Right cardiac atrium (tissue), 5 donors: ENCODE results near the gene ATP6V0C. TPM values are rescaled to one million over a fixed set of nuclear protein-coding genes. Genes with fewer than 3 reads are reported as not detected.

Experiments used
- ATAC-seq, 2 donors: fragments of 200-7000 bp; cut with Tn5 transposase; one replicate each; pipeline versions ENCODE4 v1.8.0 to v1.9.1; 2020; ENCODE audit warnings: moderate library complexity in 2 of 2, mild to moderate bottlenecking in 1 of 2
- DNase-seq, 3 donors: peaks; one replicate each; pipeline ENCODE4 v3.0.0-alpha.2; 2020
- H3K27ac ChIP-seq: one replicate; pipeline ENCODE4 v1.5.1; 2013; ENCODE audit warnings: mild to moderate bottlenecking, low read length, control low read depth, moderate library complexity
- H3K27me3 ChIP-seq: one replicate; pipeline ENCODE4 v1.6.1; 2013; ENCODE audit not compliant: control insufficient read depth, insufficient read depth
- H3K4me1 ChIP-seq: one replicate; pipeline ENCODE4 v1.6.1; 2013; ENCODE audit warnings: low read length; ENCODE audit not compliant: control insufficient read depth, insufficient read depth
- H3K4me3 ChIP-seq: one replicate; pipeline ENCODE4 v1.5.1; 2013; ENCODE audit warnings: low read length, control low read depth
- H3K9me3 ChIP-seq: one replicate; pipeline ENCODE4 v1.6.1; 2013; ENCODE audit warnings: low read length; ENCODE audit not compliant: control insufficient read depth
- WGBS: extraction: QIAGEN DNeasy Blood & Tissue Kit; methylation state at CpG from one replicate; pipeline ENCODE4 v1.1.7; 2013; 5-methylcytosine and 5-hydroxymethylcytosine counted together
- intact Hi-C, 4 donors: fragments of 100-400 bp; cut with DNase I; formaldehyde crosslinking; loops; one replicate each; pipeline versions ENCODE4 v1.11.0 to v1.14.0; 2022 to 2023
- polyA plus RNA-seq: library from polyadenylated mRNA; stranded (reverse); fragments of 200-250 nt; gene quantifications from one replicate; pipeline ENCODE4 v1.2.3, GENCODE V29; 2013
- total RNA-seq, 4 donors: library from RNA; stranded (reverse); fragmentation: NEBNext Ultra II Directional; extraction: Animal tissue kit (Norgen Biotek cat#: 25700); gene quantifications; one replicate each; pipeline ENCODE4 v1.2.1, GENCODE V29; 2021
- donor health status: healthy with polysubstance abuse.
- donor health status: DM: no; HTN: yes; CAD: no.
- donor health status: DM: no; HTN: no; CAD: no.
- donor health status: DM: no; HTN: yes; CAD: no; lungs with severe emphysema.
- donor health status: DM: yes; HTN: yes; CAD: no.

ATP6V0C gene
- total and polyA plus RNA-seq, 5 donors = 153 to 206 (median 179) TPM

DNA sequence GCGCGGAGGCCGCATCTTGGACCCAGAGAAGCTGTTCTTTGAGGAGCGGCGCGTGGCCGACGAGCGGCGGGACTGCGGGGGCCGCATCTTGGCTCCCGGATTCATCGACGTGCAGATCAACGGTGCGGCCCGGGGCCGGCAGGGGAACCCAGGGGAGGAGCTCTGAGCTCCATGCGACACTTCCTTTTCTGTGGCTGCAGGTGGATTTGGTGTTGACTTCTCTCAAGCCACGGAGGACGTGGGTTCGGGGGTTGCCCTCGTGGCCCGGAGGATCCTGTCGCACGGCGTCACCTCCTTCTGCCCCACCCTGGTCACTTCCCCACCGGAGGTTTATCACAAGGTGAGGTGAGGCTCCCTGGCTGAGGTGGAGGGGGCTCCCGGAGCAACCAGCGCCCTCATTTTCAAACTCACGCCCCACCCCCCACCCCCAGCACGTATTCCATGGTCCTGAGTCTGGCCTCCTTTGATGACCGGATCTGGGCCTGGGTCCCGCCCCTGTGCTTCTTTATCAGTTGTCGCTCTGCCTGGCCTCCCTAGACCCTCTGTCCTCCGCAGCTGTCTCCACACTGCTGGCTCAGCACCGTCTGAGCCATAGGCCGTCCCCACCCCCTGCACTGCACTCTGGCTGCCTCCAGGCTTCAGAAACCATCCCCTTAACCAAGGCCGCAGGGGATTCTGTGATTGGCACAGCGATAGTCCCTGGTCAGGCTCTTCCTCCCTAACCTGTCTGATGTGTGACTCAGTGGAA, 7.2 kb downstream of the ATP6V0C start:
- ATAC-seq (no peak), DNase-seq (peak in 2 of 3 donors; percentile 75 to 76)
- intact Hi-C loops = no loop called here
- Histone ChIP-seq H3K27ac (peak overlapping the region; percentile 7), H3K4me1 (peaks cover 12% of the 10 kb centered on the region), H3K9me3 (no peaks in the 10 kb centered on the region), H3K4me3 (peak overlapping the region; percentile 73), H3K27me3 (no peaks in the 10 kb centered on the region)
- 18% methylated on average over 41 of the region's 41 CpGs for WGBS

DNA sequence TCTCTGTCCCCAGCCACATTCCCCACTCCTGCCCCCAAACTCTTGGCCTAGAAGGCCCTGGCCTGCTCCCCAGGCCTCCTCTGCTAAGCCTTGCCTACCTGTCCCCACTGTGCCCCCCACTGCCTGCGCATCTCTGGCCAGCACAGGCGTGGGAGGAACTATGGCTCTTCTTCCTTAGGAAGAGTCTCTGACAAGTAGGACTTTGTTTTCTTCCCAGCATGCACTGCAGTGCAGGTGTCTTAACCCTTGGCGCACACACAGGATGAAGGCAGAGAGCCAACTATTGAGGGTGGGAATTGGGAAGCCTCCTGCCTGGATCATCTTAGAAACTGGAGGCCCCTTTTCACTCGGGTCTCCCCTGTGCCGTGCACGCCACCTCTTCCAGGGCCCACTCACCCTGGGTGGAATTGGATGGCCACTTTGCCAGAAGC, 10.1 kb downstream of the ATP6V0C start:
- 87% methylated on average over 6 of the region's 6 CpGs for WGBS
- peaks cover 2% of the 10 kb centered on the region for H3K4me1 ChIP-seq
- ATAC-seq (no peak), DNase-seq (peak in 1 of 3 donors; percentile 31)
- no peak overlapping the region for H3K4me3 ChIP-seq
- no peaks in the 10 kb centered on the region for H3K9me3 ChIP-seq
- intact Hi-C loops = no loop called here
- no peaks in the 10 kb centered on the region for H3K27me3 ChIP-seq
- H3K27ac ChIP-seq = no peak overlapping the region

DNA sequence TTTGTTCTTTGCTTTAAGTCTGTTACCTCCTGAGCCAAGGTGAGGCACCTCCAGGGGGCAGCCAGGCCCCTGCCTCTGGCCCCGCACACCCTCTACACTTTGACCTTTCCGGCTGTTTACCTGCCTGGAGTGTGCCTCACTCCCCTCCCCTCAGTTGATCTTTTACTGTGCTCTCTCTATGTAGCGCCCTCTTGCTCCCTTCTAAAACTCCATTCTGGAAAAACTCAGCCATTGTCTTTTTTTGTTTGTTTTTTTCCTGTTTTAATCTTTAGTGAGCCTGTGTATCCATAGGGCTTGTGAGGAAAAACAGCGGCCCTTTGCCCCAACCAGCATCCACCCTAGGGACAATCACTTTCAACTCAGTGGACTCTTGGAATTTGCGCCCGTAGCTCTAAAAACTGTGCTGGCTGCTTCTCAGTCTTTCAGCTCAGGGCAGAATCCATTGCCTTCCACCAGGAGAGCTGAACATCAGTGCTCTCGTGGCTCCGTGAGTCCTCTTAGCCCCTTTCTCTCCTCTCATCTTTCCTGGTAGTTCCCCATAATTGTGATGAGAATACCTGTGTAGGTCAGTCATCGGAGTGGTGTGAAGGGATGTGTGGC, 10.7 kb downstream of the ATP6V0C start:
- H3K9me3 ChIP-seq = no peaks in the 10 kb centered on the region
- H3K27ac ChIP-seq = no peak overlapping the region
- no peak for ATAC-seq
- no peak overlapping the region for H3K4me3 ChIP-seq
- WGBS = 92% methylated on average over 9 of the region's 9 CpGs
- DNase-seq = peak in 1 of 3 donors; percentile 25
- no peaks in the 10 kb centered on the region for H3K27me3 ChIP-seq
- H3K4me1 ChIP-seq = no peaks in the 10 kb centered on the region
- intact Hi-C loops = no loop called here

DNA sequence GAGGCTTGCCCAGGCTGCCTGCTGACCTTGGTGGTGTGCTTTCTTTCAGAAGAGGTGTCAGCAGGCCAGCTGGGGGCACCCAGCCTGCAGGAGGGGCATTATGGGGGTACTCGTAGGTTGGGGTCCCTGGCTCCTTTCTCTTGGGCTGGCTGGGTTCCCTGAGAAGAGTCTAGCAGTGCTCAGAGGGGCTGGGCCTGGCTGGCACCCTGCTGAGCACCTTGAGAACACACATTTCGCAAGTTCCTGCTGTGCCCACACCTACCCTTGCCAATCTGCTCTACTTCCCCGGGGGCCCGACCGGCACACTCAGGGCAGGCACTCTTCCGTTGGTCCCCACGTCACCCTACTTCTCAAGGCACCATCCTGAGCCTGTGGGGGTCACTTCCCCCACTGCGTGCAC, 12.4 kb downstream of the ATP6V0C start:
- Histone ChIP-seq H3K27me3 (no peaks in the 10 kb centered on the region), H3K9me3 (no peaks in the 10 kb centered on the region), H3K4me1 (no peaks in the 10 kb centered on the region), H3K4me3 (no peak overlapping the region), H3K27ac (no peak overlapping the region)
- intact Hi-C loops = no loop called here
- DNase-seq (peak in 2 of 3 donors; percentile 37 to 57), ATAC-seq (no peak)
- WGBS = 84% methylated on average over 8 of the region's 8 CpGs

DNA sequence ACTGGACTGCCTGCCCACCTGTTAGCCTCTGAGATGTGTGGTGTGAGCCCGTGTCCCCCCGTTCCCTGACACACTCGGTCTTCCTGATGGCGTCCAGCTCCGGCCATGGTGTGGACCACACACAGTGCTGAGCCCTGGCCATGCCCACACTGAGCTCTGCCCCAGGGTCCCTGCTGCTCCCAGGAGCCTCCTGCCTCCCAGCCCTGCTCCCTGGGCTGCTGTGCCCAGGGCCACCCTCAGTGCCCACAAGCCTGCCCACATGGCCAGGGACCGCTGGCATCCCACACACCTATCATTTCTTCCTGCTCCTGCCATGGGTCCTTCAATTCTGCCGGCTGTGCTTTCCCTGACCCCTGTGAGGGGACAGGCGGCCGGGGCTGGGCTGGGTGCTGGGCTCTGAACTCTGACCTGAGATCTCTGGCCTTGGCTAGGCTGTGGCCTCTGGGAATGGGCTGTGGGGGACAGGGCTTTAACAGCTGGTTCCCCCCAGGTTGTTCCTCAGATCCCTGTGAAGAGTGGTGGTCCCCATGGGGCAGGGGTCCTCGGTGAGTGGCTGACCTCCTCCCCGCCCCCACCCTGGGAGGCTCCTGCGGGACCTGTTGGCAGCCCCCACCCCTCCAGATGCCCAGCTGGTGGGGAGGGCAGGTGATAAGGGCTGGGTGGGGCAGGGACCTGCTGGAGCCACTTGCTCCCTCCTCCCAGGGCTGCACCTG, 13.5 kb downstream of the ATP6V0C start:
- ATAC-seq (no peak), DNase-seq (peak in 2 of 3 donors; percentile 51 to 55)
- 91% methylated on average over 12 of the region's 12 CpGs for WGBS
- no peak overlapping the region for H3K27ac ChIP-seq
- no peaks in the 10 kb centered on the region for H3K27me3 ChIP-seq
- H3K9me3 ChIP-seq = no peaks in the 10 kb centered on the region
- H3K4me1 ChIP-seq = no peaks in the 10 kb centered on the region
- intact Hi-C loops = no loop called here
- H3K4me3 ChIP-seq = no peak overlapping the region

DNA sequence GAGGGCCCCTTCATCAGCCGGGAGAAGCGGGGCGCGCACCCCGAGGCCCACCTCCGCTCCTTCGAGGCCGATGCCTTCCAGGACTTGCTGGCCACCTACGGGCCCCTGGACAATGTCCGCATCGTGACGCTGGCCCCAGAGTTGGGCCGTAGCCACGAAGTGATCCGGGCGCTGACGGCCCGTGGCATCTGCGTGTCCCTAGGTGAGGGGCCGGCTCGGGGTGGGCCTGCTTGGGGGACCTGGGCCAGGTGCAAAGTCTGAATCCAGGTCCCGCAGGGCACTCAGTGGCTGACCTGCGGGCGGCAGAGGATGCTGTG, 14.0 kb downstream of the ATP6V0C start:
- Histone ChIP-seq H3K4me1 (no peaks in the 10 kb centered on the region), H3K27me3 (no peaks in the 10 kb centered on the region), H3K9me3 (no peaks in the 10 kb centered on the region), H3K27ac (no peak overlapping the region), H3K4me3 (no peak overlapping the region)
- DNase-seq (peak in 2 of 3 donors; percentile 48 to 71), ATAC-seq (no peak)
- intact Hi-C loops = no loop called here
- 96% methylated on average over 24 of the region's 24 CpGs for WGBS

DNA sequence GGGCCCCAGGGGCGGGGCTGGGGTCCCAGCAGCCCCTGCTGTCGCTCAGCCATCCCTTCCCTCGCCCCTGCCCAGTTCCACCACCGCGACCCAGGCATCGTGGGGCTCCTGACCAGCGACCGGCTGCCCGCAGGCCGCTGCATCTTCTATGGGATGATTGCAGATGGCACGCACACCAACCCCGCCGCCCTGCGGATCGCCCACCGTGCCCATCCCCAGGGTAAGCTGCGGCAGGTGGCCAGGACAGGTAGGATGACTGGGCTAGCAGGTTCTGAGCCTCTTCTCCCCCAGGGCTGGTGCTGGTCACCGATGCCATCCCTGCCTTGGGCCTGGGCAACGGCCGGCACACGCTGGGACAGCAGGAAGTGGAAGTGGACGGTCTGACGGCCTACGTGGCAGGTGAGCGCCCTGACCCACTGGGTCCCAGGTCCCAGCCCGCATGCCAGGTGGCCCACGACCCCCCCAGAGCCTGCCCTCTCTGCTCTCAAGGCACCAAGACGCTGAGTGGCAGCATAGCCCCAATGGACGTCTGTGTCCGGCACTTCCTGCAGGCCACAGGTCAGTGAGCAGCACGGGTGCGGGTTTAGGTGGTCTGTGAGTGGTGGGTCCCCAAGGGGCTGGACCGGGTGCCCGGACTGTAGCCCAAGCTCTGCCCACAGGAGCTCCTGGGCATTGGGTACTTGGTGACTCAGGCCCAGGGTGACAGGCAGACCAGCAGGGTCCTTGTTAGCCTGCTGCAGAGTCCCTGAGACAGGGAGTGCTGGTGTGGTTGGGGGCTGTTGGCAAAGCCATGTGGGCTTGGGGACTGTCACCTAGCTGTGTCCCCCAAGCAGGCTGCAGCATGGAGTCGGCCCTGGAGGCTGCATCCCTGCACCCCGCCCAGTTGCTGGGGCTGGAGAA, 14.7 kb downstream of the ATP6V0C start:
- peak in 2 of 3 donors; percentile 58 to 63 for DNase-seq
- Histone ChIP-seq H3K27me3 (no peaks in the 10 kb centered on the region), H3K4me3 (no peak overlapping the region), H3K9me3 (no peaks in the 10 kb centered on the region), H3K4me1 (no peaks in the 10 kb centered on the region), H3K27ac (no peak overlapping the region)
- WGBS = 94% methylated on average over 36 of the region's 36 CpGs
- no peak for ATAC-seq
- intact Hi-C loops = no loop called here

DNA sequence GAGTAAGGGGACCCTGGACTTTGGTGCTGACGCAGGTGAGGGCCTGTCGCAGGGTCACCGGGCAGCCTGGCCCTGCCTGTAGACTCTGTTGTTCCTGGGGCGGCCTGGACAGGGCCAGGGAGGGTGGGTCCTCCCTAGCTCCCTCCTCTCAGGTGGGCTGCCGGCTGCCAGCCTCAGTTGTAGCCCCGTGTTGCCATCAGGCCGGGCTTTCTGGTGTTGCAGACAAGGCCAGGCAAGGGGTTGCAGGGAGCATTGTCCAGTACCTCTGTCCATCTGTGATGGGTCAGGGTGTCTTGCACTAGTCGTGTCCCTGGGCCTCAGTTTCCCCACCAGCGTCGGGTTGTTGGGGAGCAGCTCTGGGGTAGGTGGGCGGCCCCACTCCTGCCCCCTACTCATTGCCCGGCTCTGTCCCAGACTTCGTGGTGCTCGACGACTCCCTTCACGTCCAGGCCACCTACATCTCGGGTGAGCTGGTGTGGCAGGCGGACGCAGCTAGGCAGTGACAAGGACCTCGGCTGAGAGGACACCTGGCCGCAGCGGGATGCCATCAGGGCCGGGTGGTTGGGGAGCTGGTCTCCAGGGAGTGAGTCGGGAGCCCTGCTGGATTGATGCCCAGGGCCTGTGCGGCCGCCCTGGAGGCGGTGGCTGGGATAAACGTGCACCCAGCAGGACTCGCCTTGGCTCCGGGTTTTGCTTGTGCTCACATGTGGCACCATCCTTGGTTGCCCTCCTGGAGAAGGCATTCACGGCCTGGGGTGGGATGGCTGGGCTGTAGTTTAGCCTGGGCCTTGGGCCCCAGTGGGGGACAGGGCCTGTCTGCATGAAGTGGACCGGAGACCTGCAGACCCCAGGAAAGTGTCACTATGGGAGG, 15.5 kb downstream of the ATP6V0C start:
- Histone ChIP-seq H3K9me3 (no peaks in the 10 kb centered on the region), H3K27ac (no peak overlapping the region), H3K27me3 (no peaks in the 10 kb centered on the region), H3K4me1 (no peaks in the 10 kb centered on the region), H3K4me3 (no peak overlapping the region)
- WGBS = 87% methylated on average over 32 of the region's 32 CpGs
- intact Hi-C loops = no loop called here
- ATAC-seq (no peak), DNase-seq (peak in 2 of 3 donors; percentile 56 to 58)

DNA sequence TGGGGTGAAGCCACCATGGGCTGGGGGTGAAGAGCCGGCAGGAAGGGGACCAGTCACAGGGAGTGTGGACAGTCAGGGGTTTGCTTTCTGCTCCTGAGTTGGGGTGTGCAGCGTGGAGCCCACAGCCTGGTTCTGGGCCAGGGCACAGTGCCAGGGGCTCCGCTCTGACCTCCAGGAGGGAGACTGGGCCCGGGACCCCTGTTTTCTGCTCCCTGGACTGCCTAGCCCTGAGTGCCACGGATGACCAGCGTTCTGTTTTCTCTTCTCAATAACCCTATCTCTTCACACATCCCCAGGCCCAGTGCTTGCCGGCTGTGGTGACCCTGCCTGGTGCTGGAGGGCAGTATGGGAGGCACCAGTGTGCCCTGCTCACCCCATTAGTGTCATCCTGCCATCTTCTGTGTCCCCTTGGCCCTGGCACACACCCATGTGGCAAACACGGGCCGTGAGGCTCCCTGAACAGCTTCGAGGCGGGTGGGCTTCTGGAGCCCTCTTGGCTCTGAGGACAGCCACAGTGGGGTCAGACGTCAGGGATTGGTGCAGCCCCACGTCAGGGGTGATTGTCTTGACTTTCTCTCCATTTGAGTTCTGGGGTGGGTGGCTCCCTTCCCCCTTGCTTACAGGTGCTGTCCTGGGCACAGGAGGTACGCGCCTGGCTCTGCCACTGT, 16.3 kb downstream of the ATP6V0C start:
- ATAC-seq = no peak

More for the DNA sequence above, 16.3 kb downstream of the ATP6V0C start:
- H3K9me3 ChIP-seq = no peaks in the 10 kb centered on the region
- intact Hi-C loops = no loop called here
- H3K27ac ChIP-seq = no peak overlapping the region
- WGBS = 83% methylated on average over 15 of the region's 15 CpGs
- no peak overlapping the region for H3K4me3 ChIP-seq
- H3K4me1 ChIP-seq = no peaks in the 10 kb centered on the region
- peak in 2 of 3 donors; percentile 64 to 66 for DNase-seq
- H3K27me3 ChIP-seq = no peaks in the 10 kb centered on the region
